Neural cell (in vitro differentiated cells): ENCODE measurements around the gene OXNAD1. TPM values are rescaled to one million over a fixed set of nuclear protein-coding genes. Genes with fewer than 3 reads are reported as not detected.

Source experiments
- H2AFZ ChIP-seq: fragments of 200-600, 300-800 bp; sonication (generic), shearing (Covaris generic); 2 replicates; pipeline ENCODE4 v1.6.0; 2014; ENCODE audit warnings: low read depth, mild to moderate bottlenecking, antibody characterized with exemption, low read length, moderate library complexity
- H3F3A ChIP-seq: fragments of 200-600 bp; shearing (Covaris generic); 2 replicates; pipeline ENCODE4 v1.6.1; 2016; ENCODE audit warnings: mild to moderate bottlenecking, moderate library complexity, mixed read lengths, antibody characterized with exemption, low read length; ENCODE audit not compliant: insufficient read depth, poor library complexity, severe bottlenecking
- H3K27ac ChIP-seq: fragments of 200-600, 300-800 bp; sonication (generic), shearing (Covaris generic); 2 replicates; pipeline ENCODE4 v1.5.1; 2014; ENCODE audit warnings: mild to moderate bottlenecking, low read length, moderate library complexity
- H3K27me3 ChIP-seq: fragments of 300-800, 200-600 bp; sonication (generic), shearing (Covaris generic); 2 replicates; pipeline ENCODE4 v1.6.0; 2014; ENCODE audit warnings: mild to moderate bottlenecking, low read depth, low read length, moderate library complexity; ENCODE audit not compliant: insufficient read depth
- H3K36me3 ChIP-seq: fragments of 300-800, 200-600 bp; sonication (generic), shearing (Covaris generic); 2 replicates; pipeline ENCODE4 v1.5.1; 2014; ENCODE audit warnings: mild to moderate bottlenecking, antibody characterized with exemption, low read length, moderate library complexity; ENCODE audit not compliant: insufficient read depth
- H3K4me2 ChIP-seq: fragments of 300-800, 200-600 bp; sonication (generic), shearing (Covaris generic); 2 replicates; pipeline ENCODE4 v1.6.0; 2014; ENCODE audit warnings: mild to moderate bottlenecking, low read length
- H3K4me3 ChIP-seq: fragments of 300-800, 200-600 bp; sonication (generic), shearing (Covaris generic); 2 replicates; pipeline ENCODE4 v1.5.1; 2014; ENCODE audit warnings: mild to moderate bottlenecking, low read length, moderate library complexity
- H3K79me2 ChIP-seq: fragments of 200-600 bp; shearing (Covaris generic); replicated peaks from 2 replicates; pipeline ENCODE4 v1.6.0; 2014; ENCODE audit warnings: mild to moderate bottlenecking, low read length, moderate library complexity; ENCODE audit not compliant: insufficient read depth
- H3K9ac ChIP-seq: fragments of 300-800, 200-600 bp; sonication (generic), shearing (Covaris generic); 2 replicates; pipeline ENCODE4 v1.6.1; 2016; ENCODE audit warnings: mild to moderate bottlenecking, low read length, mixed read lengths
- H3K9me2 ChIP-seq: fragments of 200-600 bp; shearing (Covaris generic); 2 replicates; pipeline ENCODE4 v1.6.1; 2016; ENCODE audit warnings: mild to moderate bottlenecking, low read length, mixed read lengths; ENCODE audit not compliant: insufficient read depth
- H3K9me3 ChIP-seq: fragments of 200-600, 300-800 bp; sonication (generic), shearing (Covaris generic); 2 replicates; pipeline ENCODE4 v1.6.1; 2016; ENCODE audit warnings: mild to moderate bottlenecking, mixed run types, low read length, moderate library complexity, mixed read lengths
- H4K20me1 ChIP-seq: fragments of 200-600 bp; shearing (Covaris generic); 2 replicates; pipeline ENCODE4 v1.6.1; 2016; ENCODE audit warnings: mild to moderate bottlenecking, mixed run types; ENCODE audit not compliant: insufficient read depth
- CTCF ChIP-seq: fragments of 450-650 bp; IDR thresholded peaks from 2 replicates; pipeline ENCODE4 v1.5.1; 2014; ENCODE audit warnings: antibody characterized with exemption, mild to moderate bottlenecking, moderate library complexity; ENCODE audit not compliant: poor library complexity, severe bottlenecking
- EP300 ChIP-seq: fragments of 450-650 bp; conservative IDR thresholded peaks from 2 replicates; pipeline ENCODE4 v1.6.1; 2014; ENCODE audit warnings: antibody characterized with exemption, mild to moderate bottlenecking, moderate library complexity; ENCODE audit not compliant: poor library complexity, severe bottlenecking
- EZH2 ChIP-seq: fragments of 200-600, 300-800 bp; shearing (Covaris generic), sonication (generic); IDR thresholded peaks from 2 replicates; pipeline ENCODE4 v1.6.1; 2014; ENCODE audit warnings: antibody characterized with exemption, low read length, borderline replicate concordance, mild to moderate bottlenecking; ENCODE audit not compliant: insufficient read depth, poor library complexity, severe bottlenecking
- MXI1 ChIP-seq: fragments of 450-650 bp; conservative IDR thresholded peaks from 2 replicates; pipeline ENCODE4 v1.6.1; 2014; ENCODE audit warnings: antibody characterized with exemption, mild to moderate bottlenecking; ENCODE audit not compliant: poor library complexity, severe bottlenecking
- POLR2AphosphoS5 ChIP-seq: IDR thresholded peaks from 2 replicates; pipeline ENCODE4 v1.6.1; 2012
- RAD21 ChIP-seq: fragments of 450-650 bp; conservative IDR thresholded peaks from 2 replicates; pipeline ENCODE4 v1.6.1; 2014; ENCODE audit warnings: antibody characterized with exemption, mild to moderate bottlenecking, moderate library complexity
- SMC3 ChIP-seq: fragments of 450-650 bp; conservative IDR thresholded peaks from 2 replicates; pipeline ENCODE4 v1.6.1; 2014; ENCODE audit warnings: antibody characterized with exemption, mild to moderate bottlenecking, moderate library complexity; ENCODE audit not compliant: poor library complexity
- TAF1 ChIP-seq: IDR thresholded peaks from 2 replicates; pipeline ENCODE4 v1.6.1; 2012; ENCODE audit warnings: low read depth
- polyA plus RNA-seq: library from polyadenylated mRNA; depleted of rRNA; stranded (reverse); fragments of >200 nt; gene quantifications from 2 replicates; pipeline ENCODE4 v1.2.3, GENCODE V29; 2014
- TF ChIP-seq, protein P1 (sequence below): IDR thresholded peaks from 2 replicates; pipeline ENCODE4 v1.6.1; 2012; ENCODE audit warnings: borderline replicate concordance

Gene OXNAD1
- polyA plus RNA-seq, 1 donor from 2014 or later: 16.4 TPM

- Histone ChIP-seq H3K27me3 (no peaks in the 10 kb centered on the region), H3K4me2 (no peak overlapping the region), H3F3A (no peaks in the 10 kb centered on the region), H3K27ac (no peak overlapping the region), H3K4me3 (no peak overlapping the region), H3K36me3 (no peaks in the 10 kb centered on the region), H3K79me2 (no peaks in the 10 kb centered on the region), H3K9me2 (no peaks in the 10 kb centered on the region), H2AFZ (no peak overlapping the region), H3K9ac (no peak overlapping the region), H4K20me1 (no peaks in the 10 kb centered on the region), H3K9me3 (no peaks in the 10 kb centered on the region)
- TF ChIP-seq MXI1 (no peak), POLR2AphosphoS5 (no peak), SMC3 (no peak), EP300 (no peak), TAF1 (no peak), EZH2 (no peak), CTCF (no peak), RAD21 (no peak)
- TF ChIP-seq, protein P1, sequence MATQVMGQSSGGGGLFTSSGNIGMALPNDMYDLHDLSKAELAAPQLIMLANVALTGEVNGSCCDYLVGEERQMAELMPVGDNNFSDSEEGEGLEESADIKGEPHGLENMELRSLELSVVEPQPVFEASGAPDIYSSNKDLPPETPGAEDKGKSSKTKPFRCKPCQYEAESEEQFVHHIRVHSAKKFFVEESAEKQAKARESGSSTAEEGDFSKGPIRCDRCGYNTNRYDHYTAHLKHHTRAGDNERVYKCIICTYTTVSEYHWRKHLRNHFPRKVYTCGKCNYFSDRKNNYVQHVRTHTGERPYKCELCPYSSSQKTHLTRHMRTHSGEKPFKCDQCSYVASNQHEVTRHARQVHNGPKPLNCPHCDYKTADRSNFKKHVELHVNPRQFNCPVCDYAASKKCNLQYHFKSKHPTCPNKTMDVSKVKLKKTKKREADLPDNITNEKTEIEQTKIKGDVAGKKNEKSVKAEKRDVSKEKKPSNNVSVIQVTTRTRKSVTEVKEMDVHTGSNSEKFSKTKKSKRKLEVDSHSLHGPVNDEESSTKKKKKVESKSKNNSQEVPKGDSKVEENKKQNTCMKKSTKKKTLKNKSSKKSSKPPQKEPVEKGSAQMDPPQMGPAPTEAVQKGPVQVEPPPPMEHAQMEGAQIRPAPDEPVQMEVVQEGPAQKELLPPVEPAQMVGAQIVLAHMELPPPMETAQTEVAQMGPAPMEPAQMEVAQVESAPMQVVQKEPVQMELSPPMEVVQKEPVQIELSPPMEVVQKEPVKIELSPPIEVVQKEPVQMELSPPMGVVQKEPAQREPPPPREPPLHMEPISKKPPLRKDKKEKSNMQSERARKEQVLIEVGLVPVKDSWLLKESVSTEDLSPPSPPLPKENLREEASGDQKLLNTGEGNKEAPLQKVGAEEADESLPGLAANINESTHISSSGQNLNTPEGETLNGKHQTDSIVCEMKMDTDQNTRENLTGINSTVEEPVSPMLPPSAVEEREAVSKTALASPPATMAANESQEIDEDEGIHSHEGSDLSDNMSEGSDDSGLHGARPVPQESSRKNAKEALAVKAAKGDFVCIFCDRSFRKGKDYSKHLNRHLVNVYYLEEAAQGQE: no peak
Observed at GRCh38 chr3:16317561-16317945, 52.5 kb downstream of the OXNAD1 start.

- no peaks in the 10 kb centered on the region for H3K27me3 ChIP-seq
- TF ChIP-seq, protein P1: no peak
- no peak for TF ChIP-seq TAF1
- TF ChIP-seq RAD21: no peak
- no peak for TF ChIP-seq CTCF
- TF ChIP-seq POLR2AphosphoS5: no peak
- no peak for TF ChIP-seq SMC3
- TF ChIP-seq EZH2: no peak
- TF ChIP-seq MXI1: no peak
- TF ChIP-seq EP300: no peak
- H3K79me2 ChIP-seq: no peaks in the 10 kb centered on the region
- H3K4me2 ChIP-seq: no peak overlapping the region
- H3K9me2 ChIP-seq: no peaks in the 10 kb centered on the region
- H3K27ac ChIP-seq: no peak overlapping the region
- no peak overlapping the region for H3K4me3 ChIP-seq
- no peak overlapping the region for H3K9ac ChIP-seq
- no peak overlapping the region for H2AFZ ChIP-seq
- no peaks in the 10 kb centered on the region for H3F3A ChIP-seq
- no peaks in the 10 kb centered on the region for H3K36me3 ChIP-seq
- no peaks in the 10 kb centered on the region for H4K20me1 ChIP-seq
- no peaks in the 10 kb centered on the region for H3K9me3 ChIP-seq
Observed at GRCh38 chr3:16318176-16318575, 53.2 kb downstream of the OXNAD1 start.
